ENCODE results near the gene INSYN2A. TPM values are rescaled to one million over a fixed set of nuclear protein-coding genes. Genes with fewer than 3 reads are reported as not detected.

INSYN2A gene
- total and polyA plus RNA-seq, 2 donors (not counting 3 experiments of a cell fraction or from before 2014, with no cell fraction given) = 0.04 to 0.07 TPM

DNA sequence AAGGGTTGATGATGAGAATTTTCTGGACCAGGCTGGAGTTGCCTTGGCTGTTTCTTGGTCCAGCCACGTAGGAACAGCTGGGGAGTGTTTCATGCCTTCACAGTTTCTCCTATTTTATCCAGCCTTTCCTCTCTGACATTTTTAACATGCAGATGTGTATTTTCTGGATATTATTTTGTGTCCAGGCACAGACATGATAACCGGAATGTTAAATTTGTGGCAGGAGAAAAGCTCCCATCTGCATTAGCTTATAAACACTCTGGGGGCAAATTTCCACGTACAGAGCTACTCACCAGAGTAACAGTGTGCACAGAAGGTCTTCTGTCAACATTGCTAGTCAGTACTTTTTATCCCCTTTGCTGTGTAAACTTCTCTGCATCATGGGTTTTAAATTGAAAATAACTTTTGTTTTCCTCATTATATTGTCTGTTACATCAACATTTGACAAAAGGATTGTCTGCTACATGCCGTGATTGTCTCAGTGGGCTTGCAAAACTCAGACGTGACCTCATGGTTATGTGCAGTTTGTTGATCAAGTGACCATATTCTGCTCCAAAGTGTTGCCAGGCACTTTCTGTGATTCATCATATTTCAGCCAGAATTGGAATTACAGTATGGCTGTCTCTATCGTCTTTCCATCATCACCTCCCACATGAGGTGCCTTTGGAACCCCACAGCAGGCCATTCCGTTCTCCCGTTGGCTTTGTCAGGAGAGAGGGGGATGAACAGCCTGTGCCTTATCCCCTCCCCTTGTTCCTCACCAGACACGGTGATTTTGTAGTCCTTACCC, 41.4 kb downstream of the INSYN2A start:
- intact Hi-C loops (cut with micrococcal nuclease) (no loop called here), dilution Hi-C loops (cut with MboI; ENCODE audit: extremely low pct_ligation_motif_present, low sequenced_read_pairs) (no loop called here)
- CTCF ChIA-PET = no interaction called here
- Histone ChIP-seq H3K79me2 (ENCODE audit: control insufficient read depth, insufficient read depth, low read length) (no peaks in the 10 kb centered on the region), H3K27ac (ENCODE audit: insufficient read depth, low read depth, low read length) (no peak overlapping the region), H4K20me1 (replicated peaks; ENCODE audit: control insufficient read depth, extremely low read depth, insufficient read depth, low read length) (no peaks in the 10 kb centered on the region), H2AFZ (ENCODE audit: low read depth, low read length) (no peak overlapping the region), H3K4me1 (ENCODE audit: control insufficient read depth, extremely low read depth, insufficient read depth, low read length) (peaks cover 3% of the 10 kb centered on the region), H3K9me1 (replicated peaks; ENCODE audit: control insufficient read depth, extremely low read depth, insufficient read depth, low read length) (no peaks in the 10 kb centered on the region), H3K4me3 (replicated peaks in 1 of 3; ENCODE audit: insufficient read depth in 1 of 3, low read depth in 1 of 3, low read length in 3 of 3) (no peak overlapping the region), H3K4me2 (ENCODE audit: insufficient read depth, low read length) (no peak overlapping the region), H3K9ac (replicated peaks; ENCODE audit: extremely low read depth, insufficient read depth, low read length) (no peak overlapping the region), H3K9me3 (replicated peaks; ENCODE audit: control insufficient read depth, insufficient read depth, low read length) (no peaks in the 10 kb centered on the region), H3K27me3 (ENCODE audit: control insufficient read depth in 2 of 2, insufficient read depth in 2 of 2, low read length in 2 of 2) (no peaks in the 10 kb centered on the region), H3K36me3 (ENCODE audit: control insufficient read depth in 2 of 2, extremely low read depth in 1 of 2, insufficient read depth in 2 of 2, low read length in 2 of 2) (no peaks in the 10 kb centered on the region)
- TF ChIP-seq FOS (IDR thresholded peaks at IDR 0.05; ENCODE audit: borderline replicate concordance, insufficient read depth, low read length) = no peak
- TF ChIP-seq, protein P1, sequence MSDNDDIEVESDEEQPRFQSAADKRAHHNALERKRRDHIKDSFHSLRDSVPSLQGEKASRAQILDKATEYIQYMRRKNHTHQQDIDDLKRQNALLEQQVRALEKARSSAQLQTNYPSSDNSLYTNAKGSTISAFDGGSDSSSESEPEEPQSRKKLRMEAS (IDR thresholded peaks at IDR 0.05; ENCODE audit: insufficient read depth, insufficient read length) = no peak
- DNase-seq (ENCODE audit: low read depth, low spot score) = no peak
- FAIRE-seq = no peak
- POLR2A ChIA-PET = no interaction called here
- no TSS peak for BruUV-seq (replicated peaks)

DNA sequence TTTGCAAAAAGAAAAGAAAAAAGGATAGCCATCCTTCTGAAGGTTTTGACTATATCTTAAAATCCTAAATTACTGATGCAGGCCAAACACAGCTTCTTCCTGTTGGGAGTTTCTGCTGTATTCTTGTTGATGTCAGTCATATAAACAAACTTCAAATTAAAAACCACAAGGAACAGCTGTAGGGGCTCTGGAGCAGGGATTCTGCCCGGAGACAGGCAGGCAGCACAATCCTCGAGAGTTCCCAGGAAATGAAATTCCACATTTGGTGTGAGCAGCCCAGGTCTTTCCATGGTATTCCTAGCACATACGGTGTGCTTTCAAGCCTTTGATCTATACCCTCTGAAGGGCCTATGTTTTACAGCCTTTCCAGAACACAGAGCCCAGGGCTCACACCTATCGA, 43.2 kb downstream of the INSYN2A start:
- intact Hi-C loops (cut with micrococcal nuclease) (no loop called here), dilution Hi-C loops (cut with MboI; ENCODE audit: extremely low pct_ligation_motif_present, low sequenced_read_pairs) (no loop called here)
- no peak overlapping the region for H2AFZ ChIP-seq (ENCODE audit: low read depth, low read length)
- DNase-seq (ENCODE audit: low read depth, low spot score) (no peak), FAIRE-seq (no peak)
- ChIA-PET POLR2A (no interaction called here), CTCF (interaction anchor here (1.5 kb wide), 1 partner anchor 12 kb away, joined by 5 read pairs; no protein-coding TSS in a partner anchor)
- H4K20me1 ChIP-seq (replicated peaks; ENCODE audit: control insufficient read depth, extremely low read depth, insufficient read depth, low read length) = no peaks in the 10 kb centered on the region
- no peaks in the 10 kb centered on the region for H3K9me3 ChIP-seq (replicated peaks; ENCODE audit: control insufficient read depth, insufficient read depth, low read length)
- no peak overlapping the region for H3K9ac ChIP-seq (replicated peaks; ENCODE audit: extremely low read depth, insufficient read depth, low read length)
- no peaks in the 10 kb centered on the region for H3K9me1 ChIP-seq (replicated peaks; ENCODE audit: control insufficient read depth, extremely low read depth, insufficient read depth, low read length)
- H3K4me3 ChIP-seq (replicated peaks in 1 of 3; ENCODE audit: insufficient read depth in 1 of 3, low read depth in 1 of 3, low read length in 3 of 3) = no peak overlapping the region
- TF ChIP-seq POLR2AphosphoS5 (IDR thresholded peaks at IDR 0.05; ENCODE audit: insufficient read depth, low read depth, low read length) (no peak), FOS (IDR thresholded peaks at IDR 0.05; ENCODE audit: borderline replicate concordance, insufficient read depth, low read length) (no peak), JUN (IDR thresholded peaks at IDR 0.05; ENCODE audit: borderline replicate concordance, insufficient read depth, insufficient read length, low read depth) (no peak), MYC (IDR thresholded peaks at IDR 0.05; ENCODE audit: low read depth, low read length) (no peak), EZH2 (IDR thresholded peaks at IDR 0.05; ENCODE audit: borderline replicate concordance, low read depth, low read length, severe bottlenecking) (no peak), GATA2 (IDR thresholded peaks at IDR 0.05; ENCODE audit: insufficient read depth, insufficient read length, low read depth, low read length) (no peak), POLR2A (IDR thresholded peaks at IDR 0.05; ENCODE audit: low read depth, low read length) (no peak)
- TF ChIP-seq, protein P1 (IDR thresholded peaks at IDR 0.05; ENCODE audit: insufficient read depth, insufficient read length) = no peak
- TF ChIP-seq, protein P2, sequence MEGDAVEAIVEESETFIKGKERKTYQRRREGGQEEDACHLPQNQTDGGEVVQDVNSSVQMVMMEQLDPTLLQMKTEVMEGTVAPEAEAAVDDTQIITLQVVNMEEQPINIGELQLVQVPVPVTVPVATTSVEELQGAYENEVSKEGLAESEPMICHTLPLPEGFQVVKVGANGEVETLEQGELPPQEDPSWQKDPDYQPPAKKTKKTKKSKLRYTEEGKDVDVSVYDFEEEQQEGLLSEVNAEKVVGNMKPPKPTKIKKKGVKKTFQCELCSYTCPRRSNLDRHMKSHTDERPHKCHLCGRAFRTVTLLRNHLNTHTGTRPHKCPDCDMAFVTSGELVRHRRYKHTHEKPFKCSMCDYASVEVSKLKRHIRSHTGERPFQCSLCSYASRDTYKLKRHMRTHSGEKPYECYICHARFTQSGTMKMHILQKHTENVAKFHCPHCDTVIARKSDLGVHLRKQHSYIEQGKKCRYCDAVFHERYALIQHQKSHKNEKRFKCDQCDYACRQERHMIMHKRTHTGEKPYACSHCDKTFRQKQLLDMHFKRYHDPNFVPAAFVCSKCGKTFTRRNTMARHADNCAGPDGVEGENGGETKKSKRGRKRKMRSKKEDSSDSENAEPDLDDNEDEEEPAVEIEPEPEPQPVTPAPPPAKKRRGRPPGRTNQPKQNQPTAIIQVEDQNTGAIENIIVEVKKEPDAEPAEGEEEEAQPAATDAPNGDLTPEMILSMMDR (IDR thresholded peaks at IDR 0.05; ENCODE audit: extremely low read depth in 1 of 2, insufficient read depth in 1 of 2, low read depth in 1 of 2, low read length in 2 of 2) = no peak
- no peak overlapping the region for H3K4me2 ChIP-seq (ENCODE audit: insufficient read depth, low read length)
- no peaks in the 10 kb centered on the region for H3K27me3 ChIP-seq (ENCODE audit: control insufficient read depth in 2 of 2, insufficient read depth in 2 of 2, low read length in 2 of 2)
- peaks cover 20% of the 10 kb centered on the region for H3K4me1 ChIP-seq (ENCODE audit: control insufficient read depth, extremely low read depth, insufficient read depth, low read length)
- no peak overlapping the region for H3K27ac ChIP-seq (ENCODE audit: insufficient read depth, low read depth, low read length)
- BruUV-seq (replicated peaks) = no TSS peak
- H3K36me3 ChIP-seq (ENCODE audit: control insufficient read depth in 2 of 2, extremely low read depth in 1 of 2, insufficient read depth in 2 of 2, low read length in 2 of 2) = no peaks in the 10 kb centered on the region
- no peaks in the 10 kb centered on the region for H3K79me2 ChIP-seq (ENCODE audit: control insufficient read depth, insufficient read depth, low read length)
